Measurements from ENCODE around the gene CNTF.

The CNTF gene

DNA sequence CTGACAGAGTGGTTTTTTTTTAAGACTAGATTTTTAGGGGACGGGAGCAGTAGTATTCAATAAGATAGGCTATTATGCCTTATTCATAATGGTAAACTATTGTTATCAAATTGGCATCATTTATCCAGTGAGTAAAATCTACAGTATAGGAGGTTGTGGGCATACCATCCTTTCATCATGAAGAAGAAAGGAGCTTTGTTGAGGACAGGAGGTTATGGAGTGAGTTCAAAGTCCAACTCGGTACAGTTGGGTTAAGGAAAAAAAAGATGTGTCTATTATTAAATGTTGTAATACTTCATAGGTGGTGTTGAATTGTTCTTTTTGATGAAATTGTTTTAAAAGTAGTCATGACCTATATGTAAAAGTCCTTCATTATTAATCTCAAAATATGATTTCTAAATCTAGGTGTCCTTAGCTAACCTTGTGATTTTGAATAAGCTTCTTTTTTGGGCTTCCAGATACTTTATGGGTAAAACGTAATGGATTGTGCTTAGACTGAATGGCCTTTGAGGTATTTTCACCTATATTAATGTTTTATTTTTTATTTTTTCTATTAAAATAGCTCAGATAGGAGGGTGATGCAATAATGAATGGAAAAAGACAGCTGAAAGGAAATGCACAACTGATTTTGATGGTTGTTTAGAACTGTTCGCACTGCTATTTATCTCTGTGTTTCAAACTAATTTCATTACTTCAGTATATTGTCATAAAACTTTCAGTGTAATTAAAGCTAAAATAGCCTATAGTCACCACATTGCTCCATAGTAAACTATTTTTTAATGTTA is 15.3 kb upstream of the CNTF start:
- no peak for DNase-seq (ENCODE audit: low read depth in 2 of 2)

DNA sequence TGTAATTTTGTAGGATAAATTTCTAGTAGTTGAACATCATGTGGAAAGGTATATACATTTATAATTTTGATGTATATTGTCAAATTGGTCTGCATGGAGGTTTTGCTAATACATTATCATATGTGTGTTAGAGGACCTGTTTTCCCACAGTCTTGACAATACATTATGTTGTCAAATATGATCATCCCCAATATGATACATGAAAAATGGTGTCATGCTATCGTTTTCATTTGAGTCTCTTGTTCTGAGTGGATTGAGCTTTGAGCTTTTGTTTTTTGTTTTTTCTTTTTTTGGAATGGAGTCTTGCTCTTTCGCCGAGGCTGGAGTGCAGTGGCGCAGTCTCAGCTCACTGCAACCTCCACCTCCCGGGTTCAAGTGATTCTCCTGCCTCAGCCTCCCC is 14.1 kb upstream of the CNTF start:
- no peak for DNase-seq (ENCODE audit: low read depth in 2 of 2)

DNA sequence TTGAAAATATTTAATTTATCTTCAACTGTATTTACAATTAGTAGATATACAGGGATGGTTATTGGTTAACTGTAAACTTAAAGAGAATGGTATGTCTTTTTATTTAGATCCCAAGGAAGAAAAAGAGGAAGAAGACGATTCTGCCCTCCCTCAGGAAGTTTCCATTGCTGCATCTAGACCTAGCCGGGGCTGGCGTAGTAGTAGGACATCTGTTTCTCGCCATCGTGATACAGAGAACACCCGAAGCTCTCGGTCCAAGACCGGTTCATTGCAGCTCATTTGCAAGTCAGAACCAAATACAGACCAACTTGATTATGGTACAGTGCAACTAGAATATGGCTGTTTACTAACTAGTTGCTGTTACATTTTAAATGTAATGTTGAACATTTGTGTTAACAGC is 12.7 kb upstream of the CNTF start:
- no peak for DNase-seq (ENCODE audit: low read depth in 2 of 2)

DNA sequence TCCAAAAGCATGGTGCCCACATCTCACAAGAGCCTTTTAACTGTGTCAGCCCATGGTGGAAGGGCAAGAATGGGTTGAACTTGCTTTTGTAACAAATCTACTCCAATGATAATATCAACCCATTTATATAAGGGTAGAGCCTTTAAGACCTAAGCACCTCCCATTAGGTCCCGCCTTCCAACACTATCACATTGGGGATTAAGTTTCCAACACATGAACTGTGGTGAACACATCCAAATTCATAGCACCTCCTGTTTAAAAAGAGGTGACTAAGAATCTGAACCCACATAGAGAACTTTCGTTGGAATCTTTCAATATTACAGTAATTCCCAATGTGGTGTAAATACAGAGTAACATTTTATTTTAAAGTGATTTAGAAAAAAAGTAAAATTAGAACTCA is 9.2 kb upstream of the CNTF start:
- no peak for DNase-seq (ENCODE audit: low read depth in 2 of 2)

DNA sequence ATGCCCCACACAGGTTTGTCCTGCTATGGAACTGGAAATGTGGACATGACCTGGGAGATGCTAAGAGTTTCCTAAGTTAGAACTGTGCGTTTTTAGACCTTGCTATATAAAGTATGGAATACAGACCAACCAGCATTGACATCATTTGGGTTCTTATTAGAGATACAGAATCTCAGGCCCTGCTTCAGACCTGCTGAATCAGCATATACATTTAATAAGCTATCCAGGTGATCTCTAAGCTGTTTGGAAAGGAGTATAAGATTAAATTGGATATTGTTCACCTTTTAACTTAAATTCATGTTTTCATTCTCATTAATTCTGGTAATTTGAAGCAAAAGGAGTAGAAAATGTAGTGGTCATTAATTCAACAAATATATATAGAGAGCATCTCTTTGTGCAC is 6.9 kb upstream of the CNTF start:
- no peak for DNase-seq (ENCODE audit: low read depth in 2 of 2)

DNA sequence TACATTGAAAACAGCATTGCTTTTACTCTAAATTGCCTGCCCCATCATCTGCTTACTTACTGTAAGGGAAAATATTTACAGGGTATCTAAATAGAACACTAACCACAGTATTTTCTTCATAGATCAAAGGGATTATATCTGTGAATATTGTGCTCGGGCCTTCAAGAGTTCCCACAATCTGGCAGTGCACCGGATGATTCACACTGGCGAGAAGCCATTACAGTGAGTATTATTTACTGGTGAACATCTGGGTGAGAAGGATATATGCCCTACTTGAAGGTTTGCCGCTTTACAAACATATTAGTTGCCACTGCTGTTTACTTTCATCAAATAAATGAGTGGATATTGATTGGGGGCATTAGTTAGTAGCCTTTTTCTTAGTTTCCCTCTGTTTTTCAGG is 5.9 kb upstream of the CNTF start:
- no peak for DNase-seq (ENCODE audit: low read depth in 2 of 2)

DNA sequence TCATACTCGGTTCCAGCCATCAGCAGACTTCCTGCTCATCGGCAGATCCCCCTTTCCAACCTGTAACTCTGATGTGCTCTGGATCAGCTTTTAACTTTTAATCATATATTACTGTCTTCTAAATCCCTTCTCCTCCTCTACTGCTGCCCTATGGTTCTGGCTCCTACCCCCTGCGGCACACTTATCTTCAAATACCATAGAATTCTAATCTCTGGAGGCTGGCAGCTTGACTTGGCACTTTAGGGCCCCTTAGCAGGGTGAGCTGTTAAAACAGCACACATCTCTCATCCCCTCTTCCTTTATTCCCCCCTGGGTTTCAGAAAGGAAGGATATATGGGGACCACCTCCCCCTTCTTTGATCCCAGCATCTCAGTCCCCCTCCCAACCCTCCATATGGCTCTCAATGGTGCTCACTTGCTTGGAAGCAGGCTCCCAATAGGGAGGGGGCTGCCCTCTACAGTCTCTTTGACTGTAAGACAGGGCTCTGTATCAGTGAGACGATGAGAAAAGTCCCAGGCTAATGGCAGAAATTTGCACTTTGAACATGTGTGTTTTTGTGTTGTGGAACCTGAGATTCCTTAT is 4.4 kb upstream of the CNTF start:
- no peak for DNase-seq (ENCODE audit: low read depth in 2 of 2)

DNA sequence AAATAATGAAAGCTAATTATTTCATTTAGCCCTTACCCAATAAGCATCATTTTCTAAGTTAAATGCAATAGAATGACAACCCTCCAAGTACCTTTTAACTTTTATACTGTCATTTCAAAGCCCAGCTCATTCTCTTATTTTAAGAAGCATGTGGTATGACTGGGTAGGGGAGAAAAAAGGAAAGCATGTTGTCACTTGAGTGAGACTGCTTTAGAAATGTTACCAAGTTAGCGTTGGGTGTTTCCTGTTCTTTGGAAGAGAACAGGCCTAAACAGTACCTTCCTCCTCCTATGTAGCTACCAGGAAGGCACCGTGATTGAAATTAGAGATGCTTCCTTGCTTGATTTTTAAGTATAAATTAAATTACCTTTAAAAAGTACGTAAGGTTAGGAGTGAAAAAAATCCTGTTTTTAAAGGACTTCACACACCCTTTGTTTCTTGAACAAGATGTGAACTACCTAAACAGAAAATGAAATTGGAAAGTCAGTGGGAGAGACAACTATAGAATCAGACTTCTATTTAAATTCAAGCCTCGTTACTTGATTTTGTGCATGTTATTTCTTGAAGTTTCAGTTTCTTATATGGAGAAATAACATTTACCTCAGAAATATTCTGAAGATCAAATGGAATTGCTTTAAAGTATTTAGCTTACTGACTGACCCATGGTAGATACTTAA is 741 bp upstream of the CNTF start:
- no peak for DNase-seq (ENCODE audit: low read depth in 2 of 2)

DNA sequence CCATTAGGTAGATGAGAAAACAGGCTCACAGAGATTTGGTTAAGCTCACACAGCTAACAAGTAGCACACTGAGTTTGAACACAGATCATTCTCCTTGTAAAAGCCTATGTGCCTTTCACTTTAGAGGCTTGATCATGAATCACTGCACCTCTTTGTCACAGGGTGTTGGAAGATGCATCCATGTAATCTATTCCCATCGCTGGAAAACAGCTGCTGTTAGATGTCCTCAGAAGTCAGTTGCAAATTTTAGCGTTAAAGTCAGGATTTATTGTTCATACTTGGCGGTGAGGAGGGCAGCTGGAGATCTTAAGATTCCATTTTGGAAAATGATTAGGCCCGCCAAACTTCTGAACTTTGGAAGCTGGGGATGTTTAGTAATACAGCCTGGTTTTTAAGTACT is 2.6 kb downstream of the CNTF start:
- no peak for DNase-seq (ENCODE audit: low read depth in 2 of 2)

DNA sequence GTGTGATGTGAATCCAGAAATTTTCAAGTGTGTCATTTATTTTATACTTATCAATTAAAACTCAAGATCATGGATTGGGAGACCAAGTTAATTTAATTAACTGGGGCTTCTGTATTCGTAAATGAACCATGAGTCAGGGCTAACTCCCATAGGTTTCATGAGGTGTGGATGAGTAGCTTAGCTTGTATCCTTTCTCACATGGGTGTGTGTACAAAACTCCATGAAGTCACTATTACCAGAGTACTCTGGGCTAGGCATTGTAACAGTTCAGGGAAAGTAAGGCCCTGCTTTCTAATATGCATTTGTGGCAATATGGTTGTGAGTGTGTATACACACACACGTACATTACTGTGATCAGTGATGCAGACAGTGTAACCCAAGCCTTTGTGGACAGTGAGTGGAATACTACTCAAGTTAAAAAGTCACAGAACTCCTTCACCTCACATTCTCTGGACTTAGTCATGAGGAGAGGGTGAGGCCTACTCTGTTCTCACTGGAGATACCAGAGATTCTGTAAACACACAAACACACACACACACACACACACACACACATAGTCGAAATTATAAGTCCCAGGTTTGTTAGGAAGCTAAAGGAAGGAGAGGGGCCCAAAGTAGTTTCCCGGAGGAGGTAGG is 3.5 kb downstream of the CNTF start:
- DNase-seq (ENCODE audit: low read depth in 2 of 2): no peak

DNA sequence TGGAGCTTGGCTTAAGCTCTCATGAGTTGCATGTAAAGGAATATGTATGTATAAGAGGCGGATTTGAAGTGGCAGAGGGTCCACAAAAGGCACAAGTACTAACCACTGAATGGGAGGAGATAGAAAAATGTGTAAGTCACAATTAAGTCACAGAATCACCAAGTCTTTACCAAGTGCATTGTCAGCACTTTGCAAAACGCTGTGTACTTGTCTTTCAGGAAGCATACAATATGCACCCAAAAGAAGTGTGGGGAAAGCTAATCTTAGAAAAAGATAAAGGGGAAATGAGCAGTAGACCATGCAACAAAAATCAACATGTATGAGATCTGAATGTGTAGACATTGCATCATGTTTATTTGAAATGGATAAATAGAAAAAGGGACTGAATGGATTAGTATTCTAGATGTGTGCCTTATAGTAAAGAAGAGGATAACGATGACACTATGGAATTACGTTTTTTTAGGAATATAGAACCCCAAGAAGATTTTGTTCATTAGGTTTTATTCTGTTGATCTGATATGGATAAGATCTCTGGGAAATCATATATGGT is 4.5 kb downstream of the CNTF start:
- DNase-seq (ENCODE audit: low read depth in 2 of 2): no peak

DNA sequence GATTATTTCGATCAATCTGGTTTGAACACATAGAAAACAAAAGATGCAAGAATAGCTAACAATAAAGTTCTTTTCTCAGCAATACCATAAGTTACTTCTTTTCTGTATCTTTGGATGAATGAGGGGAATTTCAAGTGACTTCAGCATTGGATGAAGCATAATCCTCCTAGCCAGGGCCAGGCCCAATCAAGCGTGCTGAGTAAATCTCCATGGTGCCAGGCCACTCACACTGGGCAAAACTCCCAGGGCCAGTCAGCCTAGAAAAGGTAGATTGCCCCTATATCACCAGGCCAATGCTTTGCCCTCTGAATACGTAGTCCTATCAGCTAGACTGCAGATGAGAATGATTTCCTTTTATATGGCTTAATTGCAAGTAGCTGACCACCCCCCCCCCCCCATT is 6.0 kb downstream of the CNTF start:
- DNase-seq (ENCODE audit: low read depth in 2 of 2): no peak

DNA sequence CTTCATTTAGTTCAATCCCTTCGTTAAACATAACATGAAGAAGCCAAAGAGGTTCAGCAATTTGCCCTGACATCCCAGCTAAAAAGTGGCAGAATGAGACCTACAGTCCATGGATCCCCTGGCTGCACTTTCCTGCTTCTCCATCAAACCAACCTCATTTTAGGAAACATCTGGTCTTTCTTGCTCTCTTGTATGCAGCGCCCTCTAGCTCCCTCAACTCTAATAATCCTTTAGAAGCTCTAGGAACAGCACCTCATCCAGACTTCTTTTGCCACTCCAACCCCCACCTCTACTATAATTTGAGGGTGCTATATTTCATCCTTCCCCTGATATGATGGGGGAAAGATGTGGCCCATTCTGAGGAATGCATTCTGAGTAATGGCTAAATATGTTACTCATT is 7.4 kb downstream of the CNTF start:
- no peak for DNase-seq (ENCODE audit: low read depth in 2 of 2)

DNA sequence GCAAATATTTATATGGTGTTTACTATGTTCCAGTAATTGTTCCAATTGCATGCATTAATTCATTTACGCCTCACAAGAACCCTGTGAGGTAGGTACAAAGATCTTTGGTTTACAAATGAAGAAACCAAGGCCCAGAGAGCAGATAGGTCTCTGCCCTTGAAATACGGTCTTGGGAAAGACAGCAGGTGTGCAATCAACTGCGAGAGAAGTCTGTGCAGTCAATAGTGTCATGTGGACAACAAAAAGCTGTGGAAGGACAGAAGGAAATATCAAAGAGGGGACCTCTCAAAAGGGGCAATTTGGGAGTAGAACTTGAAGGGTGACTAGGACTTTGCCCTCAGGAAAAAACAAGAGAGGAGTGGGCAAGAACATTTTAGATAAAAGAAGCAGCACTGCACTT is 8.9 kb downstream of the CNTF start:
- no peak for DNase-seq (ENCODE audit: low read depth in 2 of 2)

DNA sequence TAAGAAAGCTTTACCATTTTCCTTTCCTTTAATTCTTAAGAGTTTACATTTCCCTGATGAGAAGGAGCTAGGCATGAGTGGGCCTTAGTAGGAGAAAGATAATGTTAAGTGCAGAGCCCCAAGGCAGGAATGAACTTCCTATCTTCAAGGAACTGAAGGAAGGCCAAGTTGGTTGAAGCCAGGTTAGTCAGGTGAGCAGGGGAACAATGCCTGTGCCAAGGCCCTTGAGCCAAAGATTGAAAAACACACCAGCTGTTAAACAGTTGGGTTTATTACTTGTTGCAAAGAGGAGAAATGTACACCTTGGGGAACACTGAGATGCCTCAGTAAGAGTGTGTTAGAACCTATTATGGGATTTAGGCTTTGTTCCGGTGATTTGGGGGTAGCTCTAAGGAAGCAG is 10.0 kb downstream of the CNTF start:
- no peak for DNase-seq (ENCODE audit: low read depth in 2 of 2)

DNA sequence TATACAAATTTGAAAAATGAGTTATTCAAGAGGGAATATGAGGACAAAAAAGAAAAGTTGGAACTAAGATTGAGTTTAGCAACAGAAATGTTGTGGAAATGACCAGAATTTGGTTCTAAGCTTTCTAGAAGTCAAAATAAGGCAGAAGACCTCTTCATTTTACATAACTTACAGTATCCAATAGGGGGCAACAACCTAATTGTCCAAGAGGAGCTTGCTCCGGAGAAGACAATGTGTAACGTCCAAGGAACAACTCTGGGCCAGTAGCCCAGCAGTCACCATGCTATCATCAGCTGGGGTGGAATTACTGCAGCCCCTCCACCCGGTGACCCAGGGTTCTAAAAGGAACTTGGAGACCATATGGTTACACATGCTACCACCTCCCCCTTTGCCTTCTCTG is 14.1 kb downstream of the CNTF start:
- no peak for DNase-seq (ENCODE audit: low read depth in 2 of 2)

DNA sequence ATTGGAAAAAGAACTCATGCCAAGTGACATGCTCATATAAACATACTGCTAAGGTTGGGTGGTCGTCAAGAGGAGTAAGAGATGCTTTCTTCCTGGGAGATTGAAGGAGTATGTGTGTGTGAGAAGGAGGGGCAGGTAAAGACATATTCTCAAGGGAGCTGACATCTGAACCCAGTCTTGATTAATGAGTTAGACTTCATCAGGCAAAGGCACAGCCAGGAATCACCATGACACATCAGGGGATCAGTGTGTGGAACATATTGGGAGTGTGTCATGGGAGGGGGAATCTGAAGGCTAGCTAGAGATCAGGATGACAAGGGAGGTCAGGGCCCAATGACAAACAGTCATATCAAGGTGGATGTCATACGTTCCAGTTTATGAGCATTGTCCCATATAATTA is 14.9 kb downstream of the CNTF start:
- no peak for DNase-seq (ENCODE audit: low read depth in 2 of 2)

DNA sequence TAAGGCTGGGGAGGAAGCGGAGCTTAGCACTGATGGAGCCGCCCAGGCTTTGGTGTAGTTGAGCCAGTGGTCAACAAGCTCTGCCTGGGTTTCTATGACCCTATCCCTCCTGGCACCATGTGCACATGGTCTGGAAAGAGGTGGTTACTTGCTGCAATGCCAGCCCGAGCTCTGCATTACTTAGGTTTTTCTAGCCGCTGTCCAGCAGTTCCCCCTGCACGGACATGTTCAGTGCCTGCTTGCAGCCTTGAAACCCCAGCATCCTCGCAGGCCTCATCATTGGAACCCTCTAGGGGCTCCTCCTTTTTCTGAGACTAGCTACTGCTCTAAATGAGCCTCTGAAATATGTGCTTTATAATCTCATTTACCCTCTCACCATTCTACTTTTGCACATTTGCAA is 16.6 kb downstream of the CNTF start:
- DNase-seq (ENCODE audit: low read depth in 2 of 2): no peak

DNA sequence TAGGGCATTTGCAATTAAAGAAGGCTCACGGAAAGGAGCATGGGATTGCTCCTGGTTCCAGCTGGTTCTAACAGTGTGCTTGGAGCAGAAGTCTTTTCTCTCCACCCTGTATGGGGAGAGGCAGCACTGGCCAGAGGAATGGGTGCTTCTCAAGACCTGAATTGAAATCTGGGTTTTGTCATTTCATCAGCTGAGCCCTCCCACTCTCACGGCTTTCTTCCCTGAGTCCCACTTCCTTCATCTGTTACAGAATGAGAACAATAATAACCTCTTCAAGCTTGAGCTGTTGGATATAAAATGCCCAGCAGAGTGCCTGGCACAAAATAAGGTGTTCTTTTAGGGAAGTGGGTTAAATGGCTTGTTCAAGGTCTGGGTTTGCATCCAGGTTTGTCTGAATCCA is 17.2 kb downstream of the CNTF start:
- no peak for DNase-seq (ENCODE audit: low read depth in 2 of 2)

DNA sequence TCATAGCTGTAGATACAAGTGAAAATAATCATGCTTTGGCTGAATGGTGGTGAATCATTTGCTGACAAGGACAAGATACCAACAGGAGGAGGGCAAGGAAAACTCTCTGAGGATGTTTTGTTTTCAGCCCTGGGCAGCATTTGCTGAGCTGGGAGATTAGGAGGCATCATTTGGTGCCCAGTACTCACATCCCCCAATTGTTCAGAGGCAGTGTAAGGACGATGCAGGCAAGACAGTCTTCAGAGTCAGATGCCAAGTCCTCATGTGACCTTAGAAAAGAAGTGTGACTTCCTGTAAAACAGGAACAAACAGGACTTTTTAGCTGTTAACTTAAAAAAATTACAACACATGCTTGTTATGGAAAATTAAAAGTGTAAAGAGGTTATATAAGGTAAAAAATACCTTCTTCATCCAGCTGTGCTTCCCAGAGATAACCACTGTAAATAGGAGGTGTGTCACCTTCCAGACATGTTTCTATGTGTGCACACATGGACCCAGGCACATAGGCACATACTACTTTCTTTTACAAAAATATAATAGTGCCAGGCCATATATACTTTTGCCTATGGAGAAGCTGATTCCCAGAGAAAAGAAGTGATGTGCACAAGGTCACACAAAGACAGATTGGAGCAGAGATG is 18.0 kb downstream of the CNTF start:
- DNase-seq (ENCODE audit: low read depth in 2 of 2): no peak

DNA sequence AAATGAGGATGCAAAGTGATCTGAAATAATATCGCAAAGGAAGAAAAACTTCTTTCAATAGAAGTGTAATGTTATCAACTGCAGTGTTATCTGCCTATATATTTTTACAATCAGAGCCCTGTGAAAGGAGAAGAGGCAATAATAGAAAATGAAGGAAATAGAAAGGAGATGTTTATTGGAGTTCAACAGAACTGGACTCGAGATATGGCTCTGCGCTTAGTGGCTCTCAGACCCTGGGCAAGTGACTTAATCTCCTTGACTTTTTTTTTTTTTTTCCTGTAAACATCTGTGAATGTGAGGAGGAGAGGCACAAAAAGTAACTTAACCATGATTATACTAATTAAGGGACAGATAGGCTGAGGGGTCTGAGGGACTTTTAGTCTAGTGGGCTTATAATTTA is 18.9 kb downstream of the CNTF start:
- DNase-seq (ENCODE audit: low read depth in 2 of 2): no peak

Measured in activated CD8-positive, alpha-beta memory T cell treated with anti-CD3 and anti-CD28 coated beads for 4 hours (primary cell).